GM12878 (cell line): Measurements from ENCODE around the gene NT5DC4. TPM values are rescaled to one million over a fixed set of nuclear protein-coding genes. Genes with fewer than 3 reads are reported as not detected.
A peak's percentile ranks its signal among the peaks of the same experiment; 100 is the strongest.

Source experiments
- ATAC-seq: fragments of 200-7000 bp; cut with Tn5 transposase; 3 replicates; pipeline ENCODE4 v1.9.1; 2020; ENCODE audit warnings: mild to moderate bottlenecking, moderate library complexity
- BruUV-seq: library from RNA; stranded (reverse); fragments of 400-500 nt; replicated peaks from 2 replicates; lab custom pipeline; 2021; lab: Mats Ljungman, UMichigan
- CTCF ChIA-PET: fragments of 300-600 bp; sonication (Branson Sonifier 250); formaldehyde crosslinking; extraction: SDS; loops from one replicate; lab custom pipeline; 2021; ENCODE audit warnings: inconsistent platforms; lab: Yijun Ruan, JAX
- POLR2A ChIA-PET: fragments of 350-600 bp; formaldehyde crosslinking; extraction: SDS; loops from one replicate; lab custom pipeline; 2021; ENCODE audit warnings: inconsistent platforms; lab: Charles Lee
- RAD21 ChIA-PET: fragments of 300-600 bp; sonication (Branson Sonifier 250); formaldehyde crosslinking; loops from one replicate; lab custom pipeline; 2023; ENCODE audit warnings: antibody characterized with exemption; ENCODE audit not compliant: unreplicated experiment; lab: Charles Lee
- SMC1A ChIA-PET: fragments of 300-600 bp; sonication (Branson Sonifier 250); formaldehyde crosslinking; loops from one replicate; lab custom pipeline; 2023; ENCODE audit not compliant: unreplicated experiment, uncharacterized antibody; lab: Charles Lee
- DNase-seq: peaks from one replicate; pipeline ENCODE4 v3.0.0-alpha.2; 2011; ENCODE audit warnings: low read depth, low spot score
- FAIRE-seq: peaks from 3 replicates; lab custom pipeline; 2011; peaks lifted over from hg19 to GRCh38; lab: Jason Lieb, UNC
- H2AFZ ChIP-seq: 2 replicates; pipeline ENCODE4 v1.6.0; 2011; ENCODE audit warnings: low read depth, low read length, control low read depth; ENCODE audit not compliant: control insufficient read depth
- H3K27ac ChIP-seq: 2 replicates; pipeline ENCODE4 v1.5.1; 2011; ENCODE audit warnings: control low read depth; ENCODE audit not compliant: control insufficient read depth, insufficient read depth
- H3K27me3 ChIP-seq, 2 experiments: replicated peaks in 1 of 2; 2 replicates each; pipeline versions ENCODE4 v1.6.0 to v1.6.1; 2011; ENCODE audit warnings: low read length in 1 of 2; ENCODE audit not compliant: control insufficient read depth in 2 of 2, insufficient read depth in 2 of 2
- H3K36me3 ChIP-seq, 2 experiments: 2 replicates each; pipeline ENCODE4 v1.5.1; 2011; ENCODE audit warnings: low read length in 1 of 2; ENCODE audit not compliant: control insufficient read depth in 2 of 2, insufficient read depth in 2 of 2
- H3K4me1 ChIP-seq: 2 replicates; pipeline ENCODE4 v1.6.1; 2011; ENCODE audit warnings: mild to moderate bottlenecking, low read length, moderate library complexity, mixed read lengths; ENCODE audit not compliant: control insufficient read depth, insufficient read depth
- H3K4me2 ChIP-seq: 2 replicates; pipeline ENCODE4 v1.6.0; 2011; ENCODE audit warnings: control low read depth; ENCODE audit not compliant: control insufficient read depth, insufficient read depth
- H3K4me3 ChIP-seq: fragments of 200-600 bp; sonication (generic); 2 replicates; pipeline ENCODE4 v1.5.1; 2016
- H3K79me2 ChIP-seq: 2 replicates; pipeline ENCODE4 v1.6.0; 2011; ENCODE audit warnings: low read length; ENCODE audit not compliant: control insufficient read depth, insufficient read depth
- H3K9ac ChIP-seq: 2 replicates; pipeline ENCODE4 v1.8.0; 2011; ENCODE audit warnings: low read length, control low read depth, mixed read lengths; ENCODE audit not compliant: control insufficient read depth, insufficient read depth
- H3K9me3 ChIP-seq: replicated peaks from 3 replicates; pipeline ENCODE4 v1.5.1; 2011; ENCODE audit warnings: mild to moderate bottlenecking, low read length; ENCODE audit not compliant: control insufficient read depth, insufficient read depth
- H4K20me1 ChIP-seq: 2 replicates; pipeline ENCODE4 v1.6.0; 2011; ENCODE audit not compliant: control insufficient read depth, insufficient read depth
- BRCA1 ChIP-seq: IDR thresholded peaks from 2 replicates; pipeline ENCODE4 v1.6.1; 2011; ENCODE audit warnings: low read depth, low read length, improper control_type of control experiment
- MEF2A ChIP-seq: IDR thresholded peaks from 2 replicates; pipeline ENCODE4 v1.6.1; 2011; ENCODE audit warnings: low read depth, mild to moderate bottlenecking, low read length, moderate library complexity; ENCODE audit not compliant: insufficient read depth
- MXI1 ChIP-seq: fragments of 150-350 bp; IDR thresholded peaks from 2 replicates; pipeline ENCODE4 v1.6.1; 2011; ENCODE audit warnings: low read depth, mild to moderate bottlenecking, inconsistent platforms, low read length, improper control_type of control experiment
- STAT3 ChIP-seq: IDR thresholded peaks from 2 replicates; pipeline ENCODE4 v1.6.1; 2011; ENCODE audit warnings: low read depth, low read length, improper control_type of control experiment
- TBL1XR1 ChIP-seq: IDR thresholded peaks from 2 replicates; pipeline ENCODE4 v1.6.1; 2012; ENCODE audit warnings: low read depth, low read length, improper control_type of control experiment
- WGBS: methylation state at CpG from one replicate; pipeline ENCODE4 v1.1.6; 2016; ENCODE audit warnings: low lambda C conversion rate; ENCODE audit not compliant: insufficient replicate concordance, insufficient coverage; ENCODE audit errors: missing lambda C conversion rate; 5-methylcytosine and 5-hydroxymethylcytosine counted together
- in situ Hi-C: fragments of 300-500 bp; cut with MboI; formaldehyde crosslinking; loops from 9 replicates; pipeline ENCODE4 v1.14.3; 2018; ENCODE audit warnings: mixed read lengths
- intact Hi-C: fragments of 100-400 bp; cut with micrococcal nuclease; formaldehyde crosslinking; loops from one replicate; pipeline ENCODE4 v1.14.2; 2022; ENCODE audit not compliant: unreplicated experiment
- polyA plus RNA-seq, 11 experiments: library from polyadenylated mRNA; depleted of rRNA in 4 of 11; unstranded in 6 of 11; stranded (reverse) in 5 of 11; fragments of >200 nt; fragmentation: Nextera tagmentation in 4 of 11; fragmentation: Illumina TruSeq in 1 of 11; extraction: Ambion mirVana in 4 of 11; extraction: Trizol in 1 of 11; gene quantifications; 1 replicate in 1 of 11; 2 replicates in 10 of 11; pipeline versions ENCODE4 v1.2.1 to v1.2.3, GENCODE V29; 2011 to 2016; ENCODE audit warnings: inconsistent platforms in 2 of 11, missing spikeins in 2 of 11, low read depth in 1 of 11
- total RNA-seq, 4 experiments: library from RNA; depleted of rRNA in 3 of 4; stranded (reverse); fragments of >200 nt in 3 of 4; fragmentation: Illumina TruSeq in 1 of 4; extraction: Trizol in 1 of 4; gene quantifications; 2 replicates each; pipeline versions ENCODE4 v1.2.1 to v1.2.3, GENCODE V29; 2013 to 2021
- TF ChIP-seq, protein P1 (sequence below): fragments of 450-650 bp; formaldehyde crosslinking; IDR thresholded peaks from 2 replicates; pipeline ENCODE4 v1.4.0; 2022; ENCODE audit warnings: mild to moderate bottlenecking, moderate library complexity

NT5DC4 gene
- total and polyA plus RNA-seq, 10 of the 15 experiments (the other 5 are each of a cell fraction or from before 2014, with no cell fraction given): 0.04 to 2.6 (median 0.32) TPM; not detected in 2

DNA sequence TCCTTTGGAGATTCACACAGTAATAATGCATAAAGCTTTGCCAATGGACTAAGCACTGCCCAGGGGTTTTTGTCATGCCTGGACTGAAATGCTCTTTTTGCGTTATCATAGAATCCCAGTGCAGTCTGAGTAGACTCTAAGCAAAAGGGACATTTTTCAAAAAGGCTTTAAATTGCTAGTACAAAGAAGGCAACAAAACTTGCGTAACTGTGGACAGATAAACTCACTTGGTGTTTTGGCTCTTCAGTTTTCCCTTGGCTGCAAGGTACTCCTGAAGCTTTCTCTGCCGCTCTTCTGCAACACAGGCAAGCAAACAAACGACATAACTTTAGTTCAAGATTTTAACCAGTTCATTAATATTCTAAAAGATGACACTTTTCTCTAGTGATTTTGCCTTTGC, 41.5 kb downstream of the NT5DC4 start:
- H3K79me2 ChIP-seq: peaks cover 22% of the 10 kb centered on the region
- peak overlapping the region; percentile 15 for H3K4me2 ChIP-seq
- H2AFZ ChIP-seq: no peak overlapping the region
- intact Hi-C loops: no loop called here
- in situ Hi-C loops: no loop called here
- TF ChIP-seq, protein P1, sequence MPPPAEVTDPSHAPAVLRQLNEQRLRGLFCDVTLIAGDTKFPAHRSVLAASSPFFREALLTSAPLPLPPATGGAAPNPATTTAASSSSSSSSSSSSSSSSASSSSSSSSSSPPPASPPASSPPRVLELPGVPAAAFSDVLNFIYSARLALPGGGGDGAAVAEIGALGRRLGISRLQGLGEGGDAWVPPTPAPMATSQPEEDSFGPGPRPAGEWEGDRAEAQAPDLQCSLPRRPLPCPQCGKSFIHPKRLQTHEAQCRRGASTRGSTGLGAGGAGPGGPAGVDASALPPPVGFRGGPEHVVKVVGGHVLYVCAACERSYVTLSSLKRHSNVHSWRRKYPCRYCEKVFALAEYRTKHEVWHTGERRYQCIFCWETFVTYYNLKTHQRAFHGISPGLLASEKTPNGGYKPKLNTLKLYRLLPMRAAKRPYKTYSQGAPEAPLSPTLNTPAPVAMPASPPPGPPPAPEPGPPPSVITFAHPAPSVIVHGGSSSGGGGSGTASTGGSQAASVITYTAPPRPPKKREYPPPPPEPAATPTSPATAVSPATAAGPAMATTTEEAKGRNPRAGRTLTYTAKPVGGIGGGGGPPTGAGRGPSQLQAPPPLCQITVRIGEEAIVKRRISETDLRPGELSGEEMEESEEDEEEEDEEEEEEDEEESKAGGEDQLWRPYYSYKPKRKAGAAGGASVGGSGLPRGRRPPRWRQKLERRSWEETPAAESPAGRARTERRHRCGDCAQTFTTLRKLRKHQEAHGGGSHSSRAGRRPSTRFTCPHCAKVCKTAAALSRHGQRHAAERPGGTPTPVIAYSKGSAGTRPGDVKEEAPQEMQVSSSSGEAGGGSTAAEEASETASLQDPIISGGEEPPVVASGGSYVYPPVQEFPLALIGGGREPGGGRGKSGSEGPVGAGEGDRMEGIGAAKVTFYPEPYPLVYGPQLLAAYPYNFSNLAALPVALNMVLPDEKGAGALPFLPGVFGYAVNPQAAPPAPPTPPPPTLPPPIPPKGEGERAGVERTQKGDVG: no peak
- TF ChIP-seq MEF2A (no peak), MXI1 (no peak), BRCA1 (no peak), STAT3 (no peak), TBL1XR1 (no peak)
- WGBS: 96% methylated on average over 4 of the region's 4 CpGs
- RAD21 ChIA-PET: interaction anchor here (0.7 to 4.5 kb wide), 10 partner anchors 10 to 180 kb away, joined by 3 to 24 read pairs (median 4); no protein-coding TSS in a partner anchor
- H3K4me1 ChIP-seq: peaks cover 3% of the 10 kb centered on the region
- H3K36me3 ChIP-seq: no peaks in the 10 kb centered on the region
- no peak overlapping the region for H3K4me3 ChIP-seq
- POLR2A ChIA-PET: interaction anchor here (0.6 to 1.8 kb wide), 4 partner anchors 17 to 230 kb away, joined by 3 to 4 read pairs (median 4); no protein-coding TSS in a partner anchor
- no peak for FAIRE-seq
- no peak overlapping the region for H3K9ac ChIP-seq
- no TSS peak for BruUV-seq
- CTCF ChIA-PET: interaction anchor here (1.1 to 5.4 kb wide), 5 partner anchors 12 to 180 kb away, joined by 3 to 63 read pairs (median 32); no protein-coding TSS in a partner anchor
- no peak overlapping the region for H3K27ac ChIP-seq
- no peak for ATAC-seq
- SMC1A ChIA-PET: interaction anchor here (0.6 to 4.7 kb wide), 15 partner anchors 9 to 354 kb away, joined by 3 to 30 read pairs (median 5); no protein-coding TSS in a partner anchor
- H3K27me3 ChIP-seq: no peaks in the 10 kb centered on the region
- no peaks in the 10 kb centered on the region for H4K20me1 ChIP-seq
- no peak for DNase-seq
- no peaks in the 10 kb centered on the region for H3K9me3 ChIP-seq
